Caki2 (cell line): ENCODE measurements around the gene GTF2IRD1. TPM values are rescaled to one million over a fixed set of nuclear protein-coding genes. Genes with fewer than 3 reads are reported as not detected.

ENCODE experiments used
- DNase-seq: peaks from one replicate; pipeline ENCODE4 v3.0.0-alpha.2; 2015; ENCODE audit warnings: low read depth
- in situ Hi-C: cut with HindIII; loops from 2 replicates; pipeline ENCODE4 v1.10.0; 2016; ENCODE audit warnings: low sequenced_read_pairs, low pct_unique_long_range_greater_than_20kb, mixed read lengths
- total RNA-seq: library from RNA; depleted of rRNA; stranded (reverse); fragments of >200 nt; shearing (Covaris generic); gene quantifications from 2 replicates; pipeline ENCODE4 v1.2.3, GENCODE V29; 2014; ENCODE audit warnings: low replicate concordance

The GTF2IRD1 gene
- total RNA-seq, 1 experiment from 2014 or later, result 33.4 TPM

DNA sequence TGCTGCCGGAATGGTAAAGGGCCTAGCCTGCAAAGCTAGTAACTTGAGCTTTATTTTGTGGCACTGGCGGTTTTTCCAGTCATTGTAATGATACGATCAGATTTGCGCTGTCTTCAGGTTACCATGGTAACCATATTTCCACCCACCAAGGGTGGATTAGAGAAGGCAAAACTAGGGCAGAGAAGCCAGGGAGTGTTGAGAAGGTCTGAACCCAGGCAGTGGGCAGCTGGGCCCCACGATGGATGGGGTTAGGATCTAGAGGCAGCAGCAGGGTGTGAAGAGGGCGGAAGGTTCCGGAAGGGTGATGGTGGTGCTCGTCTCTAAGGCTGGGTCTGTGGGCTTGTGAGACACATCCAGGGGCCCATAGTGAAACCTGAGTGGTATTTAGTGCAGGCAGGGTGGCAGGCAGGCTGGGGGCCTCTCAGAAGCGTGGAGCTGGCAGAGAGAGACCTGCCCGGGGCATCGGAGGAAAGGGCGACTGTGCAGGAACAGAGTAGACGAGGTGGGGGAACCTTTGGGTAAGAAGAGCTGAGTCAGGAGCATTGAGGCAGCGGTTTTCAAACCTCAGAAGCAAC lies 115.9 kb downstream of the GTF2IRD1 start:
- in situ Hi-C loops, result no loop called here
- no peak for DNase-seq

DNA sequence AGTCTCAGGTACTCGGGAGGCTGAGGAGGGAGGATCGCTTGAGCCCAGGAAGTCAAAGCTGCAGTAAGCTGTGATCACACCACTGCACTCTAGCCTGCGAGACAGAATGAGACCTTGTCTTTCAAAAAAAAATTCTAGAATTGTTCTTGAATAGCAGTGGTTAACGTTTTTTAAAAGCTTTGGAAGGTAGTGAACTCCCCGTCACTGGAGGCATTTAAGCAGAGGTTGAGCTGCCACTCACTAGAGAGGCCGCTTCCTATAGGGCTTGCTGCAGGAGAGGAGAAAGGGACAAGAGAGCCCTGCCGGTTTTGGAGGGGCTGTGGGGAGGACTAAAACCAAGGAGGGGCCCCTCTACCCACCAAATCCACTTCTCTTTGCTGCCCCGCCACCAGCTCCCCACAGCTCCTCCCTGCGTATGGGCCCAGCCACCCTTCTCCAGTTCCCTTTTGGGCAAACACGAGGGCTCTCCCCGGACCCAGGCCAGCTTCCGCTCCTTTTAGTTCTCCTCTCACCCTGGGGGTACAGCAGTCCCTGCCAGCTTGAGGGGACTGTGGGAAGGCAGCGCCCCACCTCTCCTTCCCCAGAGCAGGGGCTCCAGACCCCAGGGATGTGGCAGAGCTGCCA lies 116.9 kb downstream of the GTF2IRD1 start:
- in situ Hi-C loops, result no loop called here
- no peak for DNase-seq

DNA sequence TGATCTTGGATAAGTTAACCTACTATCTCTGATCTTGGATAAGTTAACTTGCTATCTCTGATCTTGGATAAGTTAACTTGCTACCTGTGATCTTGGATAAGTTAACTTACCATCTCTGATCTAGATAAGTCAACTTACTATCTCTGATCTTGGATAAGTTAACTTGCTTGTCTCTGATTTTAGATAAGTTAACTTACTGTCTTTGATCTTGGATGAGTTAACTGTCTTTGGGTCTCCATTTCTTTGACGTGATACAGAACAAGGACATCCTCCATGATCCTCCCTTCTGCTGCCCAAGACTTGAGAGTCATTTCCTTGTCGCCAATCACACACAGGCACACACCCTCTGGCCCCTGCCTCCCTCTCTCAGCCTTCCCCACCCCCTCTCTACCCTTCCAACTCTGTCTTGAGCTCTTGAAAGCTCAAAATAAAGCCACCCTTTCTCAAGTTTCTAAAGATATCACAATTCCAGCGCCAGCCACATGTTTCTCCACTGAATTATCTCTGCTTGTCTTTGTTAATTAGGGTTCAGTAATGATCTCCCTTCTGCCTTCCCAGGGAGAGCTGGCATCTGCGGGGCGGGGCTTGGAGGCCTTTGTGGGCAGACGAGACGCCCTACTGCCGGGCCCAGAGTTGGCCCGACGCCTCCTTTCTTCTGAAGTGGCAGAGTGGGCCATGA lies 118.7 kb downstream of the GTF2IRD1 start:
- in situ Hi-C loops, result no loop called here
- no peak for DNase-seq

DNA sequence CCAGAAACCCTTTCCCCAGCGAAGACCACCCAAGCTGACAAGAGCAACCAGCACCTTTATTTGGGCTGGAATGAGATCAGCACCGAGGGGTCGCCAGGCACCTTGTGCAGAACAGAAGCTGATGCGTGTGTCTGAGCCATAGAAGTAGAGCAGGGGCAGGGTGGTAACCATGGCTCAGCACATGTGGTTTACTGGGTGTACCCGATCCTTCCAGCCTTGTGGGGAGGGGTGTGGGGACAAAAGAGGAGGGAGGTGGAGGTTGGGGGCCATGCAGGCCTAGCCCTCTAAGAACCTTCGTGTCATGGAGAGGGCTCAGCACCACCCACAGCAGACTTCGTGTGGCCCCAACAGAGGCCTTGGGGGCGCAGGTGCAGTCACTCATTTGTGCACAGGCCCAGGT lies 119.8 kb downstream of the GTF2IRD1 start:
- DNase-seq, result no peak
- in situ Hi-C loops, result no loop called here

GRCh38 chr7:74575083-74575784 lies 121.5 kb downstream of the GTF2IRD1 start:
- in situ Hi-C loops, result no loop called here
- DNase-seq, result peak; percentile 80

- in situ Hi-C loops, result no loop called here
- no peak for DNase-seq
Measured at GRCh38 chr7:74575811-74576210, 122.1 kb downstream of the GTF2IRD1 start.

DNA sequence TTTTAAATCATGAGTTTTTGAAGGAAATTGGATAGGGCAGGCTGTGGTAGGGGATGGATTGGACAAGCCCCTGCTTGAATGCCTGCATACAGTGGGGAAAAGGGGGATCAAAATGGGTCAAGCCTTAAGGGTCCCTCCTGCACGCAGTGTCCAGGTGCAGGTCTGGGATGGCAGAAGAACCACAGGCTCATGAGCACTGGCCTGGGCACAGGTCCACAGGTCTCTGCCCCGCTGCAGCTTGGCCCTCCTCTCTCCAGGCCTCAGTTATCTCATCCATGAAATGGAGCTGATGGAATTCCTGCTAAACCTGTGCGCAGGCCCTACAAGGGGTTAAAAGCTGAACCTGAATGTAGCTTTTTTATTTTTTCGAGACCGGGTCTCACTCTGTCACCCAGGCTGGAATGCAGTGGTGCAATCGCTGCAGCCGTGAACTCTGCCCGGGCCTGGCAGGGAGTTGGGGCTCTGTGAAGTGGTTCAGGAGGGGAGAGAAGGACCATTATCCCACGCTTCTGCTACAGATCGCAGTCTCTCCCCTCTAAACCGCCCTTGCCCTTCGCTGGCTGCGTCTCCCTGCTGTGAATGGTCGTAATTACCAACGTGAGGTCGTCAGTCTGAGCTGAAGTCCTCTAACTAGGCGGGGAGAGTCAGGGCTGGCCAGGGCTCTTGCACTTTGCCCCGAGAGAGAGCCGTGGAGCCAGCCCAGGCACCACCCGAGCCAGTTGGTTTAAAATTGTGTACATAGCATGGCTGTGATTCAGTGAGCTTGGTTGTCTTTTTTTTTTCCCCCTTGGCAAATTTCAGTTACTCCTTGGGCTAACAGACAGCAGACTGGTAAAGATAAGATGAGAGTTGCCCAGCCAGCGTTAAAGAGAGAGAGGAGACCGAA lies 126.3 kb downstream of the GTF2IRD1 start:
- DNase-seq, result peak; percentile 83
- in situ Hi-C loops, result no loop called here

DNA sequence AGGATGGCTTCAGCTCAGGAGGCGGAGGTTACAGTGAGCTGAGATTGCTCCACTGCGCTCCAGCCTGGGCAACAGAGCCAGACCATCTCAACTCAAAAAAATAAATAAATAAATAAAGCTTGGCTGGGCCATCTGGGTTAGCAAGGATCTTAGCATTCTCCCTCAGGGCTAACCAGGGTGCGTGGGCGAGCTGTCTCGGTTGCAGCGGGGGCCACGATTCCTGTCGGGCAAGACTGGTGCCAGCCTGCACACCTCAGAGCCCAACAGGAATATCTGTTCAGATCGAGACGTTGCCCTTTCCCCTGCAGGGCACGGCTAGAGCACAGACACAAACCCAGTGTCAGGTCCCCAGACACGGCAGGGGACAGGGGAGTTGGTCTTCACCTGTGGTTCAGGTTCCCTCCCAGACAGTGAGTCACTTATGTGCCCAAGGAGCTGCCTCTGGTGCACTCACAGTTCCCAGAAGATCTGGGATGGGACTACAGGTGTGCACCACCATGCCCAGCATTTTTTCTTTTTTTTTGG lies 128.3 kb downstream of the GTF2IRD1 start:
- in situ Hi-C loops, result no loop called here
- no peak for DNase-seq

DNA sequence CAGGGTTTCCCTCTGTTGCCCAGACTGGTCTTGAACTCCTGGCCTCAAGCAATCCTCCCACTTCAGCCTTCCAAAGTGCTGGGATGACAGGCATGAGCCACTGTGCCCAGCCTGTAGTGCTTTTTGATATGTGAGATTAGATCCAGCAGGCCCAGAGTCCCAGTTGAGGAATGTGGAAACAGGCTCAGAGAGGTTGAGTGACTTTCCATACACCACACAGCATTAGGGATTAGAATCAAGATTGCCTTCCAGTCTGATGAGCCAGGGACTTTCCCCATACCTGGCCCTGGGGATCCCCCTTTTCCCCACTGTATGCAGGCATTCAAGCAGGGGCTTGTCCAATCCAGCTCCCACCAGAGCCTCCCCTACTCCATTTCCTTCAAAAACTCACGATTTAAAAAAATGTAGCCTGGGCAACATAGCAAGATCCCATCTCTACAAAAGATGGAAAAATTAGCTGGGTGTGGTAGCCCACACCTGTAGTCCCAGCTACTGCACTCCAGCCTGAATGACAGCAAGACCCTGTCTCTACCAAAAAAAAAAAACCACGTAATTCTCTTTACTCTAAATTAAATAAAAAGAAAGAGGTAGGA lies 128.8 kb downstream of the GTF2IRD1 start:
- DNase-seq, result no peak
- in situ Hi-C loops, result no loop called here

DNA sequence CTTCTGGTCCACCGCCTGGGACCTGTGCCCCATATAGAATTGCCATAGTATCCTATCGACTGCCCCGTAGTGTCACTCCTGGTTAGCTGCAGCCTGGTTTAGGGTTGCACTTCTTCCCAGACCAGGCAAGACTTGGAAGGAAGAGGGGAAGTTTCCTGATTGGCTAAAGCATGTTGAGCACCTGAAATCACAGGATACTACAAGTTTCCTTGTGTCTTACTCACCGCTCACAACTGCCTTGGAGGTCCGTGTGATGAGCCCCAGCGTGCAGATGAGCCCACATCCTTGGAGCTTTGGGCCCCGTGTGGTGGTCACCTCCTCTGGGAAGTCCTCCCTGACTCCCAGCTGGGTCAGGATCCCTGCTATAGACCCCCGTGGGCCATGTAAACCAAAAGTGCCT lies 129.9 kb downstream of the GTF2IRD1 start:
- in situ Hi-C loops, result no loop called here
- DNase-seq, result no peak

DNA sequence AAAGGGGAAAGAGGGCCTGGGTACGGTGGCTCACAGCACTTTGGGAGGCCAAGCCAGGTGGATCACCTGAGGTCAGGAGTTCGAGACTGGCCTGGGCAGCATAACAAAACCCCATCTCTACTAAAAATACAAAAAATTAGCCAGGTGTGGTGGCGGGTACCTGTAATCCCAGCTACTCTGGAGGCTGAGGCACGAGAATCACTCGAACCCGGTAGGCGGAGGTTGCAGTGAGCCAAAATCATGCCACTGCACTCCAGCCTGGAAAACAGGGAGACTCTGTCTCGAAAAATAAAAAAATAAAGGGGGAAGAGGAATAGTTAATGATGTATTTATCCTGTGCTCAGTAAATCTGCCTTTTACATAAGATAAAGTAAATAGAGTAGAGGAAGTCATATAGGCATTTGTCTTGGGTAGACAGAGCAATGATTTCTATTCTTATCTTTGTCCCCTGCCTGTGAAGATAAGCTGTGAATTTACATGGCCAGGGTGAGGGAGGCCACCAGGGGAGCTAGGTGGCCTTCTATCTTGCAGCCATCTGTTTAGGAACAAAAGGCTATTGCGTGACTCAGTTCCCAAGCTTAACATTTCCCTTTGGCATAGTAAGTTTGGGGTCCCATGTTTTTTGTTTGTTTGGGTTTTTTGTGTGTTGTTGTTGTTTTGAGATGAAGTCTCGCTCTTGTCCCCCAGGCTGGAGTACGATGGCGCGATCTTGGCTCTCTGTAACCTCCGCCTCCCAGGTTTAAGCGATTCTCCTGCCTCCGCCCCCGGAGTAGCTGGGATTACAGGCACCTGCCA lies 130.7 kb downstream of the GTF2IRD1 start:
- DNase-seq, result no peak
- in situ Hi-C loops, result no loop called here

- in situ Hi-C loops, result no loop called here
Measured at GRCh38 chr7:74585844-74586243, 132.1 kb downstream of the GTF2IRD1 start.

DNA sequence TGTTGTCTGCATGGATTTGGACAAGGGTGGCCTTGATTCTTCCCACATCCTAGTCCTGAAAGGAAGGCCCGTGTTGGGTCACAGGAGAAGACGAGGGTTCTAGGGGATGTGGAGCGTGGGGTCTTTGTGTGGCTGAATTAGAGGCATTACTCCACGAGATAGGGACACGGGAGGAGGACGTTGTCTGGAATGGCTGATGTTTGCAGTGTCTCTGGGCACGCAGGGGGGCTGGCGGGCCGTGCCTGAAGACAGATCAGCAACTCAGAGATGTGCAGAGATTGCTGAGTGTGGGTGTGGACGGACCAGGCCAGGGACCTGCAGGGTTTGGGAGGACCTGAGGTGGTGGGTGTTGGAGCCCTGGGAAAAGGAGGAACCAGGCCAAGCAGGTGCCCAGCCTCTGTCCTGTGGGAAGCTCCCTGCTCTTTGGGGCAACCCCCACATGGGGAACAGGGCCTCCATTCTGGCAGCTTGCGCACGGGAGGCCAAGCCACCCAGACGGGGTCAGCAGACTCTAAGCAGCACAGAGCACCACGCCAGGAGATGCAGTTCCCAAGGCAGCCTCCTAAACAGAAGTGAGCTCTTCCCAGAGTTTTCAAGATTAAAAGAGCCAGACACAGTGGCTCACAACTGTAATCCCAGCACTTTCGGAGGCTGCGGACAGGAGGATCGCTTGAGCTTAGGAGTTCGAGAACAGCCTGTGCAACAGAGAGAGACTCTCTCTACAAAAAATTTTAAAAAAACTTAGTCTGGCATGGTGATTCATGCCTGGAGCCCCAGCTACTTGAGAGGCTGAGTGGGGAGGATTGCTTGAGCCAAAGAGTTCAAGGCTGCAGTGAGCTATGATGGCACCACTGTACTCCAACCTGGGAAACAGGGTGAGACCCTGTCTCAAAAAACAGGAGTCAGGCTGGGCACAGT lies 132.8 kb downstream of the GTF2IRD1 start:
- no peak for DNase-seq
- in situ Hi-C loops, result no loop called here

More at GRCh38 chr7:74585844-74586243, 132.1 kb downstream of the GTF2IRD1 start:
- no peak for DNase-seq

DNA sequence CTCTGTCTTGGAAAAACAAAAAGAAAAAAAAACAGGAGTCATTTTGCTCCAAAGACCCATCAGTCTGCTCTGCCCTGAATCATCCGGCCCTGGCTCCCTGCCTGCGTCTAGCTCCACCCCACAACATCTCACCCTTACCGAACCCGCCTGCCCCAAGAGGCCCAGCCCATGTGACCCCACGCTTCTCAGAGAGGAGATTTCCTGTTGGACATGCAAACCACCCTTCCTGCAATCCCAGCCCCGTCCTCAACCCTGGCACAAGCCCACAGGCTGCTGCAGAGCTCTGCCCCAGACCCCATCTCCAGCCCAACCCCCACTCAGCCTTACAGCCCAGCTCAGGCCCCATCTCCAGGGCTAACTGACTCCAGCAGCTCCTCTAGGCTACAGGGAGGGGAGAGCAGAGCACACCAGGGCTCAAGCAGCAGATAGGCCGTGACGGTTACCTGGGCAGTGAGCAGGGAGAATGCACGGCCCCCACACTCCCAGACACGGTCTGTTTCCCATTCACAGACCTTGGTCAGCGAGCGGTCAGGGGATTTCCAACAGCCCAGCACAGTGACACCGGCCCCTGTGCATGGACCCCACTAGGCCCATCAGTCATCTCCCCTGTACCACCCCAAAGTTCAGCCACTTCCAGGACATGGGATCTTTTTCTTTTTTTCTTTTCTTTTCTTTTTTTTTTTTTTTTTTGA lies 133.9 kb downstream of the GTF2IRD1 start:
- in situ Hi-C loops, result no loop called here
- DNase-seq, result peak; percentile 99

DNA sequence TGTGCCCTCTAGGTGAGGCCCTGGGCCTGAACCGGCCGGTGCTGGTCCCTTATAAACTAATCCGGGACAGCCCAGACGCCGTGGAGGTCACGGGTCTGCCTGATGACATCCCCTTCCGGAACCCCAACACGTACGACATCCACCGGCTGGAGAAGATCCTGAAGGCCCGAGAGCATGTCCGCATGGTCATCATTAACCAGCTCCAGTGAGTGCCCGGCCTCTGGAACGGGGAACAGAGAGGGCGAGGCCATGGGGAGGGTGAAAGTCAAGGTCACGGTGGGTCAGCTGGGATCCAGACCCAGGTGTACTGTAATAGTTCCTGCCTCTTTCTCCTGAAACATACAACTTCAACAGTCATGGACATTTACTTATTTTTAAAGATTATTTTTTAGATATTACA lies 137.1 kb downstream of the GTF2IRD1 start:
- DNase-seq, result no peak
- in situ Hi-C loops, result no loop called here

GRCh38 chr7:74598558-74598957 lies 144.9 kb downstream of the GTF2IRD1 start:
- DNase-seq, result peak; percentile 46
- in situ Hi-C loops, result no loop called here
